Bronchial epithelial cell (primary cell): Measurements from ENCODE around the gene CD3E. TPM values are rescaled to one million over a fixed set of nuclear protein-coding genes. Genes with fewer than 3 reads are reported as not detected.

Source experiments
- DNase-seq: peaks from one replicate; pipeline ENCODE4 v3.0.0-alpha.2; 2010; ENCODE audit warnings: low read depth
- FAIRE-seq: peaks from 2 replicates; lab custom pipeline; 2011; peaks lifted over from hg19 to GRCh38; lab: Jason Lieb, UNC
- H3K27me3 ChIP-seq: 2 replicates; pipeline ENCODE4 v1.5.1; 2011; ENCODE audit warnings: low read length; ENCODE audit not compliant: control insufficient read depth, insufficient read depth
- H3K36me3 ChIP-seq: 2 replicates; pipeline ENCODE4 v1.5.1; 2011; ENCODE audit warnings: low read length; ENCODE audit not compliant: control insufficient read depth, insufficient read depth
- H3K4me3 ChIP-seq: 2 replicates; pipeline ENCODE4 v1.5.1; 2011; ENCODE audit warnings: mild to moderate bottlenecking, low read depth, low read length, control low read depth
- total RNA-seq: library from RNA; depleted of rRNA; stranded (reverse); fragments of >200 nt; gene quantifications from 2 replicates; pipeline ENCODE4 v1.2.1, GENCODE V29; 2014
- TF ChIP-seq, protein P1 (sequence below): IDR thresholded peaks from 2 replicates; pipeline ENCODE4 v1.5.1; 2011; ENCODE audit warnings: mild to moderate bottlenecking, moderate library complexity, low read length, control low read depth, inconsistent platforms; ENCODE audit not compliant: insufficient read depth, severe bottlenecking

CD3E gene
- total RNA-seq: not detected in 2 replicates

GRCh38 chr11:118304568-118305248 lies at the start of gene CD3E:
Gene CD3E (plus strand): TSS chr11:118304730. CDS start chr11:118304953, 223 bp downstream.
- H3K4me3 ChIP-seq: no peak within 1 kb of the TSS

GRCh38 chr11:118258410-118258809 lies 46.1 kb upstream of the CD3E start:
- no peaks in the 10 kb centered on the region for H3K27me3 ChIP-seq
- DNase-seq (peak; percentile 38), FAIRE-seq (no peak)
- no peak overlapping the region for H3K4me3 ChIP-seq
- TF ChIP-seq, protein P1, sequence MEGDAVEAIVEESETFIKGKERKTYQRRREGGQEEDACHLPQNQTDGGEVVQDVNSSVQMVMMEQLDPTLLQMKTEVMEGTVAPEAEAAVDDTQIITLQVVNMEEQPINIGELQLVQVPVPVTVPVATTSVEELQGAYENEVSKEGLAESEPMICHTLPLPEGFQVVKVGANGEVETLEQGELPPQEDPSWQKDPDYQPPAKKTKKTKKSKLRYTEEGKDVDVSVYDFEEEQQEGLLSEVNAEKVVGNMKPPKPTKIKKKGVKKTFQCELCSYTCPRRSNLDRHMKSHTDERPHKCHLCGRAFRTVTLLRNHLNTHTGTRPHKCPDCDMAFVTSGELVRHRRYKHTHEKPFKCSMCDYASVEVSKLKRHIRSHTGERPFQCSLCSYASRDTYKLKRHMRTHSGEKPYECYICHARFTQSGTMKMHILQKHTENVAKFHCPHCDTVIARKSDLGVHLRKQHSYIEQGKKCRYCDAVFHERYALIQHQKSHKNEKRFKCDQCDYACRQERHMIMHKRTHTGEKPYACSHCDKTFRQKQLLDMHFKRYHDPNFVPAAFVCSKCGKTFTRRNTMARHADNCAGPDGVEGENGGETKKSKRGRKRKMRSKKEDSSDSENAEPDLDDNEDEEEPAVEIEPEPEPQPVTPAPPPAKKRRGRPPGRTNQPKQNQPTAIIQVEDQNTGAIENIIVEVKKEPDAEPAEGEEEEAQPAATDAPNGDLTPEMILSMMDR: peak; percentile 37
- H3K36me3 ChIP-seq: peaks cover 20% of the 10 kb centered on the region

More at GRCh38 chr11:118304568-118305248, at the start of gene CD3E:
- FAIRE-seq: no peak
- TF ChIP-seq, protein P1: no peak
- DNase-seq: no peak
- Histone ChIP-seq H3K36me3 (no peaks in the 10 kb centered on the region), H3K27me3 (no peaks in the 10 kb centered on the region)

GRCh38 chr11:118259138-118259537 lies 45.4 kb upstream of the CD3E start:
- DNase-seq: no peak
- peaks cover 20% of the 10 kb centered on the region for H3K36me3 ChIP-seq
- TF ChIP-seq, protein P1: no peak
- H3K4me3 ChIP-seq: no peak overlapping the region
- H3K27me3 ChIP-seq: no peaks in the 10 kb centered on the region
- FAIRE-seq: no peak

DNA sequence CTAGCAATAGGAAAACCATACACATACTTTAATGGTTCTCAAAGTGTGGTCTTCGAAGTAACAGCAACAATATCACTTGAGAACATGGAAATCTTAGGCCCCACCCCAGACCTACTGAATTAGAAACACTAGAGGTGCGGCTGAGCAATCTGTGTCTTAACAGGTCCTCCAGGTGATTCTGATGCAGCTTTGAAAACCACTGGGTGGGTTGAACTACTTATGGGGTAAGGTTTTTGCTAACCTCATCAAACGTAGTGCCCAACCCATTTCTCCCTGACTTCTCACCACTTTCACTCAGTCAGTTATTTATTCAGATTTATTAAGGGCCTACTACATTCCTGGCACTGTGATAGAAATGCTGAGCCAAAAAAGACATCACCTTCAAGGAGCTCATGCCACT lies 44.2 kb upstream of the CD3E start:
- peaks cover 20% of the 10 kb centered on the region for H3K36me3 ChIP-seq
- no peak overlapping the region for H3K4me3 ChIP-seq
- DNase-seq: no peak
- no peaks in the 10 kb centered on the region for H3K27me3 ChIP-seq
- TF ChIP-seq, protein P1: no peak
- FAIRE-seq: no peak

DNA sequence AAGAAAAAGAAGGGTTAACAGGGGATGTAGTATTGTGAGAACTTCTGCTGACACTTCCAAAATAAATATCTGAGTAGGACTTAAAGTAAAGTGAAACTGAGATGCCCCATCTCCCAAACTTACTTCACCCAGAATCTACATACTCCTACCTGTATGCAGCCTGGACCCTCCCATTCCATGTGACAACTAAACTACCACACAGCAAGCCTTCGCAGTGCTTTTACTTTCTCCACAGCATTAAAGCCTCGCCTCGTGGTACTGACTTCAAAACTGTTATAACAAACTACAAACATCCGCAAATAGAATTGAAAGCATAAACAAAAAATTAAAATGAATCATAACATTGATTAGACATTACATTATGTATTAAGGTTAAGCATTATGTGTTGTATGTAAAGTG lies 41.4 kb upstream of the CD3E start:
- H3K36me3 ChIP-seq: peaks cover 20% of the 10 kb centered on the region
- no peaks in the 10 kb centered on the region for H3K27me3 ChIP-seq
- TF ChIP-seq, protein P1: no peak
- DNase-seq (peak; percentile 13), FAIRE-seq (no peak)
- H3K4me3 ChIP-seq: peak overlapping the region; percentile 57
